Effector memory CD4-positive, alpha-beta T cell (primary cell): ENCODE data around the gene AGBL1.

ENCODE experiments used
- DNase-seq, 3 donors: peaks; one replicate each; pipeline ENCODE4 v3.0.0-alpha.2; 2020
- H3K27ac ChIP-seq: 2 replicates; pipeline ENCODE4 v1.7.0; 2013; ENCODE audit warnings: mild to moderate bottlenecking, low read length, moderate library complexity; ENCODE audit not compliant: insufficient read depth, poor library complexity, severe bottlenecking
- H3K27me3 ChIP-seq: replicated peaks from 2 replicates; pipeline ENCODE4 v1.7.0; 2013; ENCODE audit warnings: mild to moderate bottlenecking, low read length; ENCODE audit not compliant: insufficient read depth, control insufficient read depth, poor library complexity, severe bottlenecking
- H3K36me3 ChIP-seq: 2 replicates; pipeline ENCODE4 v1.7.0; 2013; ENCODE audit warnings: mild to moderate bottlenecking, low read length, moderate library complexity; ENCODE audit not compliant: control insufficient read depth, insufficient read depth
- H3K4me1 ChIP-seq: 2 replicates; pipeline ENCODE4 v1.7.0; 2013; ENCODE audit warnings: low read length, mild to moderate bottlenecking; ENCODE audit not compliant: control insufficient read depth, insufficient read depth, poor library complexity, severe bottlenecking
- H3K4me3 ChIP-seq: 2 replicates; pipeline ENCODE4 v1.7.0; 2013; ENCODE audit warnings: low read length, low read depth, mild to moderate bottlenecking; ENCODE audit not compliant: insufficient read depth, poor library complexity, severe bottlenecking
- H3K9me3 ChIP-seq: 2 replicates; pipeline ENCODE4 v1.7.0; 2013; ENCODE audit warnings: mild to moderate bottlenecking, low read length, moderate library complexity; ENCODE audit not compliant: control insufficient read depth

AGBL1 gene

DNA sequence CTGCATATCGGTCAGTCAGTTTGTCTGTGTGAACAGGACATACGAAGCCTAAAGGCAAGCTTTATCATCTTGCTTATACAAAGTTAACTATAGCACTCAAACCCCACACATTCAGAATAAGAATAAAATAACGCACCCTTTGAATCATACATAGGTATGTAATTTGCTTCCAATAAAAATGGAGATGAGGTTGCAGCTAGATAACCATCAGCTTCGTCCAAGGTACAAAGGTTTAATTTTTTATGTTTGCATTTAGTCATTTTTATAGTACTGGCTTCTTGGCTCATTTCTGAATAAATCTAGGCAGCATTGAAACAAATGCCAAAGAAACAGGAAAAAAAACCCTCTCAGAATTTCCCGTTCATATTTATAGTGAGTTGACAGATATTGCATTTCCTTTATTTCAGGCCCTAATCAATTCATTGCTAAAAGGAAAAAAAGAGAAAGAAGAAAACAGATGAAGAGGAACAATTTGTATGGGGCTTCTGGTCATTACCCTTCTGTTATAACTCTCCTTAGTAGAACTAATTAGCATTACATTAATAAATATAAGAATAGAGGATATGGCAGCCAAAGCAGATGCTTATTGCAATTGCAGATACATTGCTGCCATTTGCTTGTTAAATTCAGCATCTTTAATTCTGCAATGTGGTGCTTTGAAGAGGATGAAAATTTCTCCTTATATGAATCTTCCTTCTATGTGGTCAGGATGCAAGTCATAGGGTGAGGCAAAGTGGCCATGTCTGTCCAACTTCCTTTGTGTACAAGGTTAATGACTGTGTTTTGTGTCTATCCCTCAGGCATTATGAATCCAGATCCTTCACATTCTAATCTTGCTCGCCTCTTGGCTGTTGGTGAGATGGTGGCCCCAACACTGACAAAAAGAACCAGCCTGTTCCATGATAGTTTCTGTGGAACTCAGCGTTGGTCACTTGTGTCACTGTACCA lies 550.0 kb downstream of the AGBL1 start:
- DNase-seq = no peak
- no peak overlapping the region for H3K27ac ChIP-seq
- H3K36me3 ChIP-seq = no peaks in the 10 kb centered on the region
- H3K4me1 ChIP-seq = peaks cover under 1% of the 10 kb centered on the region
- no peaks in the 10 kb centered on the region for H3K27me3 ChIP-seq
- no peaks in the 10 kb centered on the region for H3K9me3 ChIP-seq
- H3K4me3 ChIP-seq = no peak overlapping the region

DNA sequence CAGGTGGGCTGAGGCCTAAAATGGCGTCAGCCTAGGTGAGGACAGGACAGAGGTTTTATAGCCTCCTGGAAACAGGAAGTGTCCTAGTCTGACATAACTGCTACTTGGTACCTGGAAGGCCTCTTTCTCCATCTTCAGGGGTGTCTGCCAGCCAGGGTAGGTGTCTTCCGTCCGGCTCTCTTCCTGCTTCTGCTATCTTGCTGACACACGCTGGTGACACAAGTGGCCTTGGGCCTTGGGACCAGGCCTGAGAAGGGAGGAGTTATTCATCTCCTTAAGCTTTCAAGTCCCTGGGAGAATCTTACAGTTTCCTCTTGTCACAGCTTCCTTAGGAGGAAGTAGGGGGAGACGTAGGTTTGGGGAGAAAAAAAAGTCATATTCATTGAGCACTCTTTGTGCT lies 551.3 kb downstream of the AGBL1 start:
- H3K4me1 ChIP-seq = no peaks in the 10 kb centered on the region
- no peaks in the 10 kb centered on the region for H3K27me3 ChIP-seq
- H3K36me3 ChIP-seq = no peaks in the 10 kb centered on the region
- DNase-seq = no peak
- no peak overlapping the region for H3K4me3 ChIP-seq
- H3K9me3 ChIP-seq = no peaks in the 10 kb centered on the region
- no peak overlapping the region for H3K27ac ChIP-seq

DNA sequence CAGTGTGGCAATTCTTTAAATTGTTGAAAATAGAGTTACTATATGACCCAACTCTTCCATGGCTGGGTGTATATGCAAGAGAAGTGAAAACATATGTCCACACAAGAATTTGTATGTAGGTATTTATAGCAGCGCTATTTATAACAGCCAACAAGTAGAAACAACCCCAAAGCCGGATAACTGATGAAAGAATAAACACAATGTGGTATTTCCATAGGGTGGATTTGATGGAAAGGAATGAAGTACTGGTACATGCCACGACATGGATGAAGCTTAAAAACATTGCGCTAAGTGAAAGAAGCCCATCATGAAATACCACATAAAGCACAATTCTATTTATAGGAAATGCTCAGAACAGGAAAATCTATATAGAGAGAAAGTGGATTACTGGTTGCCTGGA lies 554.5 kb downstream of the AGBL1 start:
- Histone ChIP-seq H3K27ac (no peak overlapping the region), H3K36me3 (no peaks in the 10 kb centered on the region), H3K9me3 (no peaks in the 10 kb centered on the region), H3K4me1 (no peaks in the 10 kb centered on the region), H3K27me3 (no peaks in the 10 kb centered on the region), H3K4me3 (no peak overlapping the region)
- DNase-seq = no peak

DNA sequence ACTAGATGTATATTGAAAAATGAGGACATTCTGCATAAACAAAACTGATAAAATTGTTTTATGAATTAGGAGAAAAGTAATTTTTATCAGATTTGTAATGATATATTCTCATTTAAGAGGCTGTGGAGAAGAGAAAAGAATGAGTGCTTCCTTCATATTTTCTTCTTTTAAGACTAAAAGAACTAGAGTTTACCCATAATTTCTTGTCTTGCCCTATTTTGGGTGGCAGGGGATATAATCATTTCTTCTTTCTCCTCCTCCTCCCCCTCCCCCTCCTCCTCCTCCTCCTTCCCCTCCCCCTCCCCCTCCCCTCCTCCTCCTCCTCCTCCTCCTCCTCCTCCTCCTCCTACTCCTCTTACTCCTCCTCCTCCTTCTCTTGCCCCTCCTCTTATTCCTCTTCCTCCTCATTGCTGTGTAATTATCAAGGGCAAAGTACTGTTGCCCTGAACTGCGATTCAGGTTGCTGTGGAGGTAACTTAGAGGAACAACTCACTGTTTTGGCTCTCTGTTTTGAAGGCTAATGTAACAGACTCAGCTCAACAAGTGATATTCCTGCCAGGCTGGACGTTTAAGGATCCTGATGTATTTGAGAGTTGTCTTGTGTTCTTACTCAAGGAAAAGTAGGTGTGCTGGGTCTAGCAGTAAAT lies 555.4 kb downstream of the AGBL1 start:
- Histone ChIP-seq H3K27me3 (no peaks in the 10 kb centered on the region), H3K9me3 (no peaks in the 10 kb centered on the region), H3K4me3 (no peak overlapping the region), H3K27ac (no peak overlapping the region), H3K36me3 (no peaks in the 10 kb centered on the region), H3K4me1 (no peaks in the 10 kb centered on the region)
- DNase-seq = no peak

DNA sequence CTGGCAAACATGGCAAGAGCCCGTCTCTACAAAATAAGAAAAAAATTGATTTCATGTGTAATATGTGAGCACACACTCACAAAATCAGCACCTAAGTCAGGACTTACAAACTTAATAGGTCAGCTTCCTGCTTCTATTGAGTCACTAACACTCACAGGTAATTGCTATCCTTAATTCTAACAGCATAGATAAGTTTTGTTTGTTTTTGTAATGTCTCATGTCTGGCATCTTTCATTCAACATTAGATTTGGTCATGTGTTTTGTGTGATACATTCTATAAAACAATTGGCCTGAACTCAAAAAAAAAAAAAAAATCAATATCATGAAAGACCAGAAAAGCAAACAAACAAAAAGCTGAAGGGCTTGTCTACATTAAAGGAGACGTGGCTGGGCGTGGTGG lies 564.7 kb downstream of the AGBL1 start:
- H3K9me3 ChIP-seq = no peaks in the 10 kb centered on the region
- no peak overlapping the region for H3K4me3 ChIP-seq
- no peaks in the 10 kb centered on the region for H3K27me3 ChIP-seq
- H3K4me1 ChIP-seq = no peaks in the 10 kb centered on the region
- H3K36me3 ChIP-seq = no peaks in the 10 kb centered on the region
- DNase-seq = no peak
- H3K27ac ChIP-seq = no peak overlapping the region

DNA sequence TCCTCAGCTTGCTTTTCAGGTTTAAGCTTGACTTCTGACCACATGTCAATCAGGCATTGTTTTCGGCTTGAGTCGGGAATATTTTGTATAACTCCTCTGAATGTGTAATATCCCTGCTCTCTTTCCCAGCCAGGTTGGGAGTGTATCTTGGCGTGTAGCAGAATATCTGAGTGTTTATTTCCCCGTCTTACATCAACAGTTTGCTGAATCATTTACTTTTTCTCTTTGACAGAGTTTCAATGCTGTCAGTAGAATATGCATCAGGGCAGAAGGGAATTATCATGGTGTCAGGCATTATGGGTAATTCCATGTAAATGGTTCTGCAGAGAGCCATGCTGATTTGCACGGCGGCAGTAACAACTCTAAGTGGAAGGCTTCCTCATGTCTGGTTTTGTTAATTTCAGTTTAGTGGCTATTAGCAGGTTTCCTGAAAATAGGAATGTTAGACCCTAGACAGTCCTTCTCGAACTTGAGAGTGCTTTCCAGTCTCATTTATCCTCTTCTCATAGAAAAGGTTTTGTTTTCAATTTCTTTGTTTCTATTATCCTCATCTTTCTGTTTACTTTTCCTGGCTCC lies 566.3 kb downstream of the AGBL1 start:
- no peak overlapping the region for H3K4me3 ChIP-seq
- H3K36me3 ChIP-seq = no peaks in the 10 kb centered on the region
- no peak overlapping the region for H3K27ac ChIP-seq
- H3K4me1 ChIP-seq = no peaks in the 10 kb centered on the region
- no peak for DNase-seq
- H3K9me3 ChIP-seq = no peaks in the 10 kb centered on the region
- H3K27me3 ChIP-seq = no peaks in the 10 kb centered on the region

DNA sequence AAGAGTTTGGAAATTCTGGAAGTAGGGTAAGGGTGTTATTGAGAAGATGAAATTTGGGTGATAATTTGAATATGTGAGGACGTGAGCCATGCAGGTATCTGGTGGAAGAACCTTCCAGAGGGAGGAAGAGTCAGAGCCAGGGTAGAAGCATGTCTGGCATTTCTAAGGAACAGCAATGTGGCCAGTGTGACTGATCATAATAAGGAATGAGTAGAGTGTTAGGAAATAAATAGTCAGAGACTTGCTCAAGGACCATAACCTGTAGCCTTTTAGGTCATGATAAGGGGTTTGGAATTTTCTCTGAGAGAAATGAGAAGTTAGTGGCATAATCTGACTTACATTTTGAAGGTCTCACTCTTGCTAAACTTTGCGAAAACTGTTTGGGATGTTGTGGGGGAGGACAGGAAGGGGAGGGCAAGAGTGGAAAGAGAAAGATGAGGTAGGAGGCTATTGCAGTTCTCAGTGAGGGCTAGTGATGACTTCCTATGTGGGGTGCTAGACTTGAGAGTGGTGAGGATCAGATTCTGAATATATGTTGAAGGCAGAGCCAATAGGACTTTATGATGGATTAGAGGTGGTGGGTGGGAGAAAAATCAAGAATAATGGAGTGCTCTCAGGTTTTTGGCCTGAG lies 568.3 kb downstream of the AGBL1 start:
- Histone ChIP-seq H3K36me3 (no peaks in the 10 kb centered on the region), H3K4me1 (peaks cover under 1% of the 10 kb centered on the region), H3K4me3 (no peak overlapping the region), H3K27ac (no peak overlapping the region), H3K9me3 (no peaks in the 10 kb centered on the region), H3K27me3 (no peaks in the 10 kb centered on the region)
- no peak for DNase-seq

DNA sequence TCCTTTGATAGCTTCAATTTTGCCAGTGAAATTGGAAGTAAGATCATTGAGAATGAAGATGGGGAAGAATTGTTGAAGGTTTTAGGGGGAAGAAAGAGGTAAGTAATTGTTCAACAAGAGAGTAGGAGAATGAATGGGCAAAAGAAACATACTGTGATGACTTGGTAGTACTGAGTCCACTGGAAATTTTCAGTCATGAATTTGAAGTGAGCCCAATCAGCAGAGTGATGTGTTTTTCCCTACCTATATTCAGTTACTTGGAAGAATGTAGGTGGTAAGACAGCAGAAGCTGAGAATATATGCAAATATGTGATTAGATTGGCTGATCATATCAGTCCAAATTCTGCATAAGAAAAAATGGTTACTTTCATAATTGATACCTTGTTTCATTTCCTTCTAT lies 569.6 kb downstream of the AGBL1 start:
- DNase-seq = no peak
- H3K27ac ChIP-seq = no peak overlapping the region
- H3K27me3 ChIP-seq = no peaks in the 10 kb centered on the region
- H3K36me3 ChIP-seq = no peaks in the 10 kb centered on the region
- peaks cover 12% of the 10 kb centered on the region for H3K4me1 ChIP-seq
- no peak overlapping the region for H3K4me3 ChIP-seq
- H3K9me3 ChIP-seq = no peaks in the 10 kb centered on the region

DNA sequence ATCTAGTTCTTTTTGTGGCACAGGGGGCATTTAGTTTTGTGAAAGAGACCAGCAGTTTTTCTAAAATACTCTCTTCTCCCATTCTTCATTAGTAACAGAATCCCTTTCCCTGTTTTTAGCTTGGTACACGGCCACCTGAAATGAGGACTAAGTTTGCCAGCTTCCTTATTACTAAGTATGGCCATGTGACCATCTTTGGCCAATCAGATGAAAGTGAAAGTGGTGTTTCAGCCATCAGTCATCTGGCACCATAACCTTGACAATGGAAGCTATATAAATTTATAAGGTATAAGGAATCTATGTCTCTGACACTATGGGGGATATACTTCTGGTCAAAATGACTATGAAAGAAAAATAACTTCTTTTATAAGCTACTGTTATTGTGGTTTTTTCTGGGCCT lies 570.4 kb downstream of the AGBL1 start:
- Histone ChIP-seq H3K9me3 (no peaks in the 10 kb centered on the region), H3K27me3 (no peaks in the 10 kb centered on the region), H3K4me1 (peaks cover 18% of the 10 kb centered on the region), H3K36me3 (no peaks in the 10 kb centered on the region), H3K4me3 (no peak overlapping the region), H3K27ac (no peak overlapping the region)
- DNase-seq = no peak
